ENCODE data around the gene CLCA1. TPM values are rescaled to one million over a fixed set of nuclear protein-coding genes. Genes with fewer than 3 reads are reported as not detected.

CLCA1 gene, protein sequence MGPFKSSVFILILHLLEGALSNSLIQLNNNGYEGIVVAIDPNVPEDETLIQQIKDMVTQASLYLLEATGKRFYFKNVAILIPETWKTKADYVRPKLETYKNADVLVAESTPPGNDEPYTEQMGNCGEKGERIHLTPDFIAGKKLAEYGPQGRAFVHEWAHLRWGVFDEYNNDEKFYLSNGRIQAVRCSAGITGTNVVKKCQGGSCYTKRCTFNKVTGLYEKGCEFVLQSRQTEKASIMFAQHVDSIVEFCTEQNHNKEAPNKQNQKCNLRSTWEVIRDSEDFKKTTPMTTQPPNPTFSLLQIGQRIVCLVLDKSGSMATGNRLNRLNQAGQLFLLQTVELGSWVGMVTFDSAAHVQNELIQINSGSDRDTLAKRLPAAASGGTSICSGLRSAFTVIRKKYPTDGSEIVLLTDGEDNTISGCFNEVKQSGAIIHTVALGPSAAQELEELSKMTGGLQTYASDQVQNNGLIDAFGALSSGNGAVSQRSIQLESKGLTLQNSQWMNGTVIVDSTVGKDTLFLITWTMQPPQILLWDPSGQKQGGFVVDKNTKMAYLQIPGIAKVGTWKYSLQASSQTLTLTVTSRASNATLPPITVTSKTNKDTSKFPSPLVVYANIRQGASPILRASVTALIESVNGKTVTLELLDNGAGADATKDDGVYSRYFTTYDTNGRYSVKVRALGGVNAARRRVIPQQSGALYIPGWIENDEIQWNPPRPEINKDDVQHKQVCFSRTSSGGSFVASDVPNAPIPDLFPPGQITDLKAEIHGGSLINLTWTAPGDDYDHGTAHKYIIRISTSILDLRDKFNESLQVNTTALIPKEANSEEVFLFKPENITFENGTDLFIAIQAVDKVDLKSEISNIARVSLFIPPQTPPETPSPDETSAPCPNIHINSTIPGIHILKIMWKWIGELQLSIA
- 0.37 TPM for total RNA-seq

DNA sequence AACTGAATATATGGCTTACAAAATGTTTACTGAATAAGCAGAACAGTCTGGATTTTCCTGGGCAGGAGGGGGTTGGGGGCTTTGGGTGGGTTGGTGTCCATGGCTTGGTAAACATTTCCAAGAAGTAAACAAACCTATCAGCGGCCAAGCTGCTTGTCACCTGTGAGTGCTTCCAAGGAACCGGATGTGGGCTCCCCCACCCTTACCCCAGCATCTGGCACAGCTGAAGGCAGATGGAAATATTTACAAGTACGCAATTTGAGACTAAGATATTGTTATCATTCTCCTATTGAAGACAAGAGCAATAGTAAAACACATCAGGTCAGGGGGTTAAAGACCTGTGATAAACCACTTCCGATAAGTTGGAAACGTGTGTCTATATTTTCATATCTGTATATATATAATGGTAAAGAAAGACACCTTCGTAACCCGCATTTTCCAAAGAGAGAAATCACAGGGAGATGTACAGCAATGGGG, at the start of gene CLCA1:
TSS of gene CLCA1 (plus strand) at position 427 of the 477 bp plus-strand sequence. CDS start at position 472, 45 bp downstream.
- DNase-seq (ENCODE audit: low spot score): no peak

DNA sequence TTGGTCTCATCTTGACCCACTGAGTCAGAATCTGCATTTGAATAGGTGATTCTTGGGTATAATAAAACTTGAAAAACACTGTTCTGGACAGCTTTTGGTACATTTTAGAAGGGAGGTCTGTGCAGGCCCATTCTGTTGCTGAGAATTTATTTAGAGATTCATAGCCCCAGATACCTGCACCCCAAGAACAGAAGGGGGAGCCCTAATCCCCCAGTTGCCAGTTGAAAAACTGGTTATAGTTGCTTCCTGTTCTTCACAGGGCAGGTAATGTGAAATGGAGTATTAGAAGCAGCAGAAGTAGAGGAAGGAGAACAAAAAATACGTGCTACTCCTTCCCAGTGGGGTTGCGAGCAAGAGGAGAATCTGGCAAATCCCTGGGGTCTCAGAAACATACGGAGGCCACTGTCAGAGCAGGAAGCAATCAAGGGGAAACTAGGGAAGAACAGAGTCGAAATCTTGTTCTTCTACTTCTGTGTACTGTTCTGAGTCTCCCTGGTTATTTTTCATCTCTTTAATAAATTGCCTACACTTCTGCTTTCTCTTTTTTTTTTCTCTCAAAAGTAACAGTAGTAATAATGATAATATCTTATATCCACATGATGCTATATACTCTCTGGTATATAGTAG, 49.3 kb upstream of the CLCA1 start:
- DNase-seq (ENCODE audit: low spot score): no peak

DNA sequence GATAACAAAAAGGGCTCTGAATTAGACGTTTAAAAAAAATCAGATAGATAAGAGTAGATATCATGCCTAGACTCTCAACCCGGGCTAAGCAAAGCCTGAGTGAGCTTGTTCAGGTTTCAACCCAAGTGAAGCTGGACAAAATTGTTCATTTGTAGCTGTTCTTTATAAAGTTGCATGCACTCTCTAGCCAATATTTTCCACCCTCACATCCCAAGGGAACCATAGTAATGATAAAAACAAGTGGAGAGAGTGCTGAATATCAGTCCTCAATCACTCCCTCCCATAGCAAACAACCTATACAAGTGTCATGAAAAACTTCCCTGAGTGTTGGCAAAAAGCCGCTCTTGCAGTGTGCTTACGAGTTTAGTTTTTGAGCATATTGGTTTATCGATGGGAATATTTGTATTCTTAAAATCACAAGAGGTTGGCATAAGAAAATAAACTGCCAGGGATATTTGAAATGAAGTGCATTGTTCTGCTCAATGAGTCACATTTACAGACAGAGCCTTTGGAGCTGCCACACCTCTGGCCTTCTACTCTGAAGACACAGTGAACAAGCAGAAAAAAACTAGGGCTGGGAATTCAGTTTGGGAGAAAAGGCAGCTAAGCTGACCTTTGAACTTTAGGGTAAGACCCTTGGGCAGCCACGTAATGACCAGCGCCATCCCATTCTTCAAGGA, 47.0 kb upstream of the CLCA1 start:
- no peak for DNase-seq (ENCODE audit: low spot score)

DNA sequence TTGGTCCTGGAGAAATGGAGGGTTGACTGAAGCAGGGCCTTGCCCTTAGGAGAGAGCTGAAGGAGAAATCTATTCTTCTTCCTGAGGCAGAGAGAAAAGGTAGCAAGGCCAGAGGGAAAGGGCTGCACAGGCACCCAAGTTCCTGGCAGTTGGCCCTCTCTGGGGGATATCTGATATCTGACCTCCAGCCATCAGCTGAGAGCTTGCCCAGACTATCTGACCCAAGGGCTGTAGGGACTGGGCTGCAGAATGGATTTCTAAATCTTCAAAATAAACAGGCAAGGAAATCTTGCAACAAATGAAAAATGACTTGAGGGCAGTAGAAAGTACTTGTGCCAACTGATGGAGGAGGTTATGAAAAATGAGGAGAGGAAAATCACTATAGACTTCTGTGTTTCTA, 45.3 kb upstream of the CLCA1 start:
- DNase-seq (ENCODE audit: low spot score): no peak

DNA sequence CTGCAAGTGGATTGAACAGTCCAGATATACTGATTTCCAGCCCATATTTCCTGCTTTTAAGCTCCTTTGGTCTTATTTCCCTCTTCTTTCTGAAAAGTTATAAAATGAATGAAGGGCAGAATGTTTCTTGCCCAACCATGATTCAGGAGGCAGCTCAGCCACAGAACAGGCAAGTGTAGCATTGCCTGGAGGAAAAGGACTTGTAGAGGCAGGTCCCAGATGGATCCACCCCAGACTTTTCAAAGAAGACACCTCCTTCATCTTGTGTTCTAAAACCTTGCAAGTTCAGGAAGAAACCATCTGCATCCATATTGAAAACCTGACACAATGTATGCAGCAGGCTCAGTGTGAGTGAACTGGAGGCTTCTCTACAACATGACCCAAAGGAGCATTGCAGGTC, 44.9 kb upstream of the CLCA1 start, which contains the start of gene CLCA2:
TSS of gene CLCA2 (plus strand) at position 299 of the 400 bp plus-strand sequence. CDS start at position 376, 77 bp downstream.
- DNase-seq (ENCODE audit: low spot score): no peak

DNA sequence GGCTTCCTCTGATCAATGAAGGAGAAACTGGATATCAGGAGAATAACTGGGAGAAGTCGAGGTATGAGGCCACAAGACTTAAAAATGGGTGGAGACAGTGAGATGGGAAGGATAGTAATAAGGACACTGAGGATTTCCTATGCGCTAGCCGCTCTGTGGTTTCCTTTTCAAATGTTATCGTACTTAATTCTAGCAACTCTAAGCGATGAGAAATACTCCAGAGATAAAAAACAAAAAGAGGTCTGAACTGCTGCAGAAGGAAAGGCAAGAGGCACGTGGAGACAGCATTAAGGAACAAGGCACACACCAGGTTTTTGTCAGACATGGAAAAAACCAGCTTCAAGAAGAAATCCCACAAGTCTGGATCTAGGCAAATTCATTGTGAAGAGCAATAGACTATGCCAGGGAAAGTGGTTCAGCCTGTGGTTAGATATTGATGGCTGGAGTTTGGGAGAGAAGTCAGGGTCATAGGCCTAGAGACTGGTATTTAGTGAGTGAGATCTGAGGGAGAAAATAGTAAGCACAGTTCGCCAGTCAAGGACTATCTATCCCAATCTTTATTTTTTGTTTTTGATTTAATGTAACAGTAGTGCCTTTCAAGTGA, 39.5 kb upstream of the CLCA1 start:
- no peak for DNase-seq (ENCODE audit: low spot score)

DNA sequence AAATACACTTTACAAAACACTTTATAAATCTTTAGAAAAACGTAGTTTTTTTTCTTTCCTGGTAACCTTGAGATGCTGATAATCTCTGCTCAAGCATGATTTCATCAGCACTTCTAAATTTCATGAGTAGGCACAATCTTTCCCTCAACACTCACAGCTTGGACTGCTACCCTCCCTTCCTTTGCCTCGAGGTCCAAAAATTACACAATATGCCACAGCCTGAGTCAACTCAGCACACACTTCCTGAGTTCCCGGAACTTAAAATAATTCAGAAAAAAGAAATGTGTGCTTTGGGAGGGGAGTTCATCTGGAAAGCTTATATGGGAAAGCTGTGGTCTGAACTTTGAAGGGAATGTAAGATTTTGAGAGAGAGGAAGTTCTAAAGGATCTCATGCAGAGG, 38.9 kb upstream of the CLCA1 start:
- DNase-seq (ENCODE audit: low spot score): peak; percentile 54

DNA sequence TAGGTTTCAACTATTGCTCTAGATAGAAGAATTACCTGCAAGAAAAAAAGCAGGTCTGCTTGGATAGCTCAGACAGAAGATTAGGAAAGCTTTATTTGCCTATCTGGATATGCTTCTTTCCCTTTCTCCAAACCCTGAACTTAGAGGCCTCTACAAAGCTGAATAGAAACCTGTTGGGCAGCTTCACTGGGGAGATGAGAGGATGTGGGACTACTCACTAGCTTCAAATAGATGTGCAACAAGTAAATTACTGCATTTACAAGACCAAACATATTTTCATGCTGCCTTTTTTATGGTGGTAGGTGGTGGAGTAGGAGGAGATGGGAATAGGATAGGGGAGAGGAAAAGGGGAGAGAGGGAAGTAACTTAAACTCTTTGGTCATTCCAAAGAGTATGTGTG, 38.4 kb upstream of the CLCA1 start:
- no peak for DNase-seq (ENCODE audit: low spot score)

DNA sequence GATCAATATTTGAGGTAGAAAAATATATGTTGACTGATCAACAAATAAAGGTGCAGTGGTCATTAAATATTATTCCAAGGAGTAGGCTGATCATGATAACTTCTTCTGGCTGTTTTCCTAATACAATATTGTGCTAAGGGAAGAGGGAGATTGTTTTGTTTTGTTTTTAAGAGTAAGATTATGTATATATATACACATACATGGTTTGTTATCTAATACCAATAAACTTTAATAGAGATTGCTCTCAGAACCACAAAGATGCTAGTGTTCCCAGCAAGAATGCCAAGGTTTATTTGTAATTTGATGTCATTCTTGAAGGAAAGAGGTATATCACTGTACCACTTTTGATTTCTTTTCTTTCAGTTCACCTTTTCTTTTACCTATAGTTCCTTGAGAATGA, 34.7 kb upstream of the CLCA1 start:
- no peak for DNase-seq (ENCODE audit: low spot score)

DNA sequence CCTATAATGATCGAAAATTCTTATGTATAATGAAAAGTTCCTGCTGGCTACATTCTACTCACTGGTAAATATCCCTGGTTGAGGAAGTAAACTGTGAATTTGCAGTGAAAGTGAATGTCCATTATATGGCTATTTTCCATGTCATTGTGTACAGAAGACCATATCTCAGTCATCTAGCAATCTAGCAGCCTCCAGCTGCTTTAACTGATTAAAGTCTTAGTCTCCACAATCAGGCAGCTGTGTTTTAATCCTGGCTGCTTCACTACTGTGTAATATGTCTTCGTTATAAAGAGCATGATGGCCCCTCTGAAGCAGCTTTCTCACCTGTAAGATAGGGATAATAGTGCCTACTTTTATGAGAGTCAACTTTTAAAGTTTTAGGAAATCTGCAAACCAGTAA, 33.4 kb upstream of the CLCA1 start:
- no peak for DNase-seq (ENCODE audit: low spot score)

DNA sequence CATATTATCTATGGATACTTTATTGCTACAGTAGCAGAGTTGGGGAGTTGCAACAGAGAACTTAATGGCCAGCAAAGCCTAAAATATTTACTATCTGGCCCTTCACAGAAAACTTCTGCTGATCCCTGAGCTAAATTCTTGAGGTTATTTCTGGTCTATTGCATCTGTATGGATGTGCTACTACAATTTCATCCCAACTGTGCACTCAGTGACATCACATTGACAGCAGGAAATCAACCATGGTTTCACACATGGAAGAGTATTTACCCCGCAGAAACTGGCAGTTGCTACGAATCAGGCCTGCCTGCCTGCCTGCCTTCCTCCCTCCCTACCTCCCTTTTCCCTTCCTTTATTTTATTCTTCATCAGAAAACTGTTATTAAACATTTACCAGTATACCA, 32.7 kb upstream of the CLCA1 start:
- DNase-seq (ENCODE audit: low spot score): no peak

DNA sequence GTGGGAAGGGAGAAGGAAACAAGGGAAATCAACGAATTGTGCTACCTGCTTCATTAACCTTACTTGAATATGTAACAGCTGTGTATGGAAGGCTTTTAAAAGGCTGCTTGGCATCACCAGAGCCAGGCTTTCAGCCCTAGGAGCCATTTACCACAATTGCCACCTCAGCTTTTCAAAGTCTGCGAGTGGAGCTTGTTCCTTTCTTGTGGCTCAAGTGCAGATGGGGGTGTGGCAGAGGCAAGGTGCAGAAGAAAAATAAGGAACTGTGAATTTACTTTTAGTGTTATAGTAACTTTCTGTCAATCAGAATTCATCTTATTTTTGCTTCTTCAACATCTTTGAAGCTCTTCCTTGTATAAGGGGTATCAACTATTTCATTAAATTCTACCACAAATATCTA, 27.1 kb upstream of the CLCA1 start:
- no peak for DNase-seq (ENCODE audit: low spot score)

DNA sequence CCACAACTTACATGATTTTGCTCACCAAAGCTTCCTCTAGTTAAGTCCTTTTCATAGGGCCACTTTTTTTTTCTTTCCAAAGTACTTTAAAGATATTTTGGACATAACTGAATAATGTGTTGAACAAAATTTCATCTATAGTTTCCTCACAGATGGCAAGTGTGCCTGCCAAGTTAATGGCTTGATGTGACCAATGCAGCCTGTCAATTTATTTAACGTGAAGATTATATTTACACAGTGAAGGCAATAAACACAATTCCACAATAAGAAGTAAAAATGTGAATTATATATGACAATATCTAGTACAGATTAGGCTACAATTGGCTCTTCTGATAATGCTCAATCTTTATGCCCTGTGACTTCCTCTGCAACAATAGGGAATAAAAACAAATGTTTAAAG, 26.7 kb upstream of the CLCA1 start:
- DNase-seq (ENCODE audit: low spot score): no peak

DNA sequence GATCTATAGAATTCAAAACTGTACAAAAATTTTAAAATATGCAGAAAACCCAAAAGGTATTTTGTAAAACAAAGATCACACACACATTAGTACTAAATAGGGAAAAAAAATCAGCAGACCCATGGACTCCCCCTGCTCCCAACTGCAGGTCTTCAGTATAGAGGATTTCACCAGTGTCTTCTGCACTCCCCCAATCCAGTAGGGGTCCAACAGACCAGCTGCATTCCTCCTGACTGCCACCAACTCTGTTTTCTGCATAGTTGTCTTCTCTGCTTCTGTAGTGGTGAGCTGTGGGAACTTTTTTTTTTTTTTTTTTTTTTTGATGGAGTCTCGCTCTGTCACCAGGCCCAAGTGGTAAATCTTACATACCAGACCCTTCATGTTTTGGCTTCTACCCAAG, 22.8 kb upstream of the CLCA1 start:
- no peak for DNase-seq (ENCODE audit: low spot score)

DNA sequence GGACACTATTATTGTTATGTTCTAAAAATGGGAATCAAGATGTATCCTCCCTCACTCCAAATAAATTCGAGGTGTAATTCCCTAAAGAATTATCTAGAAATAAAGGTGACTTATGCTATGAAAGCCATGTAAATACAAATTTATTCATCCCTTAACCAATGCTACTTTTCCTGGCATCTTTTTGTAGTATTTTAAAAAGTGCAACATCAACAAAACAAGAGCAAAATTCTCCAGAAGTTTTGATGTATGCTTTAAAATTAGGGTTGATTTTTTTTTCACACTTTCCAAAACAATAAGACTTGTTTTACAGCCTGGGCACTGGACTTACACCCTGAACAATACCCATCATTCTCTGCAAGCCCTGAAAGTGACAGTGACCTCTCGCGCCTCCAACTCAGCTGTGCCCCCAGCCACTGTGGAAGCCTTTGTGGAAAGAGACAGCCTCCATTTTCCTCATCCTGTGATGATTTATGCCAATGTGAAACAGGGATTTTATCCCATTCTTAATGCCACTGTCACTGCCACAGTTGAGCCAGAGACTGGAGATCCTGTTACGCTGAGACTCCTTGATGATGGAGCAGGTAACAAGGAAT, 21.4 kb upstream of the CLCA1 start:
- no peak for DNase-seq (ENCODE audit: low spot score)

DNA sequence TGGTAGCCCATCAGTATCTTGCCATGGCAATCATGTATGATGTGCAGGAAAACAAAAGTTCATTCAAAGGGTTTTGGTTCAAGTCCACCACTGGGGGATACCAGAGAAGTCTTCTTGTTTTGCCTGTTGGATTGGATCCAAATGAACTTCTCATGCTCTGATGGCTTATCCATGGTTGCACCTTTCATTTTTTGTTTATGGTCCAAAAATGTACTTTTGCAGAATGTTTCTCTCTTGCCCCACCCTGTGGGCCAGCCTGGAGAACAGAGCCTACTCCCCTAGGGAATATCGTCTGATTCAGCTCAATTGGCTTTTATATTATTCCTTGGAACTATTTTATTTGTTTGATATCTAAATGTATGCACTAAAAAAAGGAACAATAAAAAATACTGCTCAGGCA, 20.1 kb upstream of the CLCA1 start:
- no peak for DNase-seq (ENCODE audit: low spot score)

DNA sequence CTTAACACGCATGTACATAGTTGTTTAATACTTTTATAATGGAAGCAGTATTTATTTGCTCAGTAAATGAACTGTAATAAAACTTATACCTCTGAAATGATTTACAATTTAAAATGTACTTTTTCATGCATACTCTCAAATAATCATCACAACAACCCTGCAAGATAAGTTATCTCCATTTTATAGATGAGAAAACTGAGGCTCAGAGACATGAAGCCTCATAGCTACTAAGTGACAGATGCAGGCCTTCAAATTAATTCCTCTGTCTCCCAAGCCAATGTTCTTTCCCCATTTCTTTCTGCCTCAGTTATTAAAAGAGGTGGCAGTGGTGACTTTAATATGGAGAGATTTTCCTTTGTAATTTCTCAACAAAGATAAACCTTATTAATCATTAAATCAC, 19.6 kb upstream of the CLCA1 start:
- DNase-seq (ENCODE audit: low spot score): no peak

DNA sequence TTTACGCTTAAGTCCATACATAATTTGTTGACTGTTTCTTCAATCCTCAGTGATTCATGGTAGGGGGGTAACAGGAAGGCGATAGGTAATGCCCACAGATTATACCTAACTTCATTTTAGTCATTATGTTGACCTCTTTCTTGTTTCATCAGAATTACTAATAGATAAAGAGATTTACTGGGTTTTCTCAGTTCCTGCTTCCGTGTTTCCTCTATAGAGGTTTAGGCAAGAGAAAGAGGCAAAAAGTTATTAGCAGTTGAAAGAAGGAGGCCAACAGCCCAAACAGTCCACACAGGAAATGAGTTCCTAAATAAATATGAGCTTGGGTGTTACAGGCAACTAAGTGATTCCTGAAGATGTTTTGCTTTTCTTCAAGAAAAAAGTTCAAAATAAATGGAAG, 17.9 kb upstream of the CLCA1 start:
- no peak for DNase-seq (ENCODE audit: low spot score)

DNA sequence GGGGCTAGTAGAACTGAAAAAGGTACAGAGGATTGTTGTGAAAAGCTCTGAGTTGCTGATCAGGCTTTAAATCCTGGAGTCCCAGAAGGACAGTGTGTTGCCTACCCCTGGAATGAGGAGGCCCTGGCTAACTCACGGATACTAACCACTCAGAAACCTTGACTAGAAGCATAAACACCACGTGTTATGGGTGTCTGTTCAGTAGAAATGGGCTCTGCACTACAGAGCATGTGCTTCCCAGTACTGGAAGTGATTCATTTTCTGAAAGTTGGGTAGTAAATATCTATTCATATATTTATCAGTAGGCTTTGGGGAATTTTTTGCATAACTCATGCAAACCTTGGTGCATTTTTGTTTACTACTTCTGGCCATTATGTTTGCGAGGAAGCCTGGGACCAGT, 15.1 kb upstream of the CLCA1 start:
- no peak for DNase-seq (ENCODE audit: low spot score)

DNA sequence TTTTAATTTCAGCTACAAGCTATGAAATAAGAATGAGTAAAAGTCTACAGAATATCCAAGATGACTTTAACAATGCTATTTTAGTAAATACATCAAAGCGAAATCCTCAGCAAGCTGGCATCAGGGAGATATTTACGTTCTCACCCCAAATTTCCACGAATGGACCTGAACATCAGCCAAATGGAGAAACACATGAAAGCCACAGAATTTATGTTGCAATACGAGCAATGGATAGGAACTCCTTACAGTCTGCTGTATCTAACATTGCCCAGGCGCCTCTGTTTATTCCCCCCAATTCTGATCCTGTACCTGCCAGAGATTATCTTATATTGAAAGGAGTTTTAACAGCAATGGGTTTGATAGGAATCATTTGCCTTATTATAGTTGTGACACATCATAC, 13.7 kb upstream of the CLCA1 start:
- DNase-seq (ENCODE audit: low spot score): no peak

DNA sequence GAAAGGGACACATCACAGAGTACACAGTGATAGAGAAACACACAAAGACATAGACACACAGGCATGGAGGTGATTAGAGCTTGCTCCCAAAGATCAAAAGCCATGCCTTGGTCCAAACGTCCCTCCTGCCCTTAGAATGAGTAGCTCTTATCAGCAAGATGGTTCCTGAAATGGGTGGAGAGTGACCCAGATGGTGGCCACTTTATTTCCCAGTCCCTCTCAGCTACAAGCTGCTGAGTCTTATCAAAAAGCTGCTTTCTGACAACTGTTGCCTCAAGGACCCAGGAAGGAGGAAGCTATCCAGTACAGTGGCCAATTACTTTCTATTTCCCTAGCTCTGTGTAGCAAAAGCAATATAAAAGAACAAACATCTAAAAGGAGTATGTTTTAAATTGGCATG, 7.7 kb upstream of the CLCA1 start:
- DNase-seq (ENCODE audit: low spot score): no peak
